Neutrophil (primary cell): ENCODE measurements around the gene ANKDD1A.
A peak's percentile ranks its signal among the peaks of the same experiment; 100 is the strongest.

Experiments used
- H3K27ac ChIP-seq: fragments of 200-600 bp; sonication (generic); 2 replicates; pipeline ENCODE4 v1.5.1; 2016; ENCODE audit warnings: mild to moderate bottlenecking, moderate library complexity
- H3K27me3 ChIP-seq: fragments of 200-600 bp; sonication (generic); 2 replicates; pipeline ENCODE4 v1.6.0; 2016; ENCODE audit warnings: mild to moderate bottlenecking
- H3K36me3 ChIP-seq: fragments of 200-600 bp; sonication (generic); 2 replicates; pipeline ENCODE4 v1.5.1; 2017
- H3K4me1 ChIP-seq, 2 experiments: fragments of 200-600 bp in 1 of 2; sonication (generic) in 1 of 2; 1 replicate in 1 of 2; 2 replicates in 1 of 2; pipeline versions ENCODE4 v1.5.1 to v1.6.1; 2013 to 2016; ENCODE audit warnings: low read depth in 1 of 2, low read length in 1 of 2, mild to moderate bottlenecking in 1 of 2, moderate library complexity in 1 of 2; ENCODE audit not compliant: control insufficient read depth in 1 of 2, insufficient read depth in 1 of 2
- H3K4me3 ChIP-seq, 2 experiments: fragments of 200-600 bp in 1 of 2; sonication (generic) in 1 of 2; 1 replicate in 1 of 2; 2 replicates in 1 of 2; pipeline ENCODE4 v1.5.1; 2013 to 2016; ENCODE audit warnings: low read depth in 1 of 2, low read length in 1 of 2, mild to moderate bottlenecking in 1 of 2, moderate library complexity in 1 of 2
- H3K9me3 ChIP-seq: fragments of 200-600 bp; sonication (generic); 2 replicates; pipeline ENCODE4 v1.5.1; 2016
- TF ChIP-seq, protein P1 (sequence below): fragments of 200-600 bp; sonication (generic); IDR thresholded peaks from 2 replicates; pipeline ENCODE4 v1.5.1; 2016; ENCODE audit warnings: antibody characterized with exemption

ANKDD1A gene

DNA sequence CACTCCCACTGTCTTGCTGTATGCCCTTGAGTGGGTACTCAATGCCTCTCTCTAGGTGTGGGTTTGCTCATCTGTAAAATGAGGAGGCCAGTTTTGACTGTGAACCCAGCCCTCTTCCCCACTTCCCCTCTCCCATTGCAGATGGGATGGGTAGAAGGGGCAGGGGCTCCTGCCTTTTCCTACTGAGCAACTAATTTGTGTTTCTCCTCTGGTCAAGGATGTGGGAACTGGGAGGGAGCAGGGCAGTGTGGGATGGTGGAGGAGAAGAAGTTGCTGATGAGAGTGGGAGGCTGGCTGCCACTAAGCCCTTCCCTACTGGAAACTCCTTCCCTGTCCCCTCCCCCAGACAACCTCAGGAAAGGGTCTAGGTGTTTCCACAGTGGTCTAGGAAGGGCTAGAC lies 20.1 kb upstream of the ANKDD1A start:
- H3K27me3 ChIP-seq = no peaks in the 10 kb centered on the region
- peak overlapping the region in 1 of 2 experiments; percentile 67 for H3K4me3 ChIP-seq
- H3K4me1 ChIP-seq = peaks cover 58 to 61% of the 10 kb centered on the region in 2 experiments
- peak overlapping the region; percentile 97 for H3K27ac ChIP-seq
- H3K9me3 ChIP-seq = no peaks in the 10 kb centered on the region
- H3K36me3 ChIP-seq = no peaks in the 10 kb centered on the region
- TF ChIP-seq, protein P1, sequence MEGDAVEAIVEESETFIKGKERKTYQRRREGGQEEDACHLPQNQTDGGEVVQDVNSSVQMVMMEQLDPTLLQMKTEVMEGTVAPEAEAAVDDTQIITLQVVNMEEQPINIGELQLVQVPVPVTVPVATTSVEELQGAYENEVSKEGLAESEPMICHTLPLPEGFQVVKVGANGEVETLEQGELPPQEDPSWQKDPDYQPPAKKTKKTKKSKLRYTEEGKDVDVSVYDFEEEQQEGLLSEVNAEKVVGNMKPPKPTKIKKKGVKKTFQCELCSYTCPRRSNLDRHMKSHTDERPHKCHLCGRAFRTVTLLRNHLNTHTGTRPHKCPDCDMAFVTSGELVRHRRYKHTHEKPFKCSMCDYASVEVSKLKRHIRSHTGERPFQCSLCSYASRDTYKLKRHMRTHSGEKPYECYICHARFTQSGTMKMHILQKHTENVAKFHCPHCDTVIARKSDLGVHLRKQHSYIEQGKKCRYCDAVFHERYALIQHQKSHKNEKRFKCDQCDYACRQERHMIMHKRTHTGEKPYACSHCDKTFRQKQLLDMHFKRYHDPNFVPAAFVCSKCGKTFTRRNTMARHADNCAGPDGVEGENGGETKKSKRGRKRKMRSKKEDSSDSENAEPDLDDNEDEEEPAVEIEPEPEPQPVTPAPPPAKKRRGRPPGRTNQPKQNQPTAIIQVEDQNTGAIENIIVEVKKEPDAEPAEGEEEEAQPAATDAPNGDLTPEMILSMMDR = no peak

DNA sequence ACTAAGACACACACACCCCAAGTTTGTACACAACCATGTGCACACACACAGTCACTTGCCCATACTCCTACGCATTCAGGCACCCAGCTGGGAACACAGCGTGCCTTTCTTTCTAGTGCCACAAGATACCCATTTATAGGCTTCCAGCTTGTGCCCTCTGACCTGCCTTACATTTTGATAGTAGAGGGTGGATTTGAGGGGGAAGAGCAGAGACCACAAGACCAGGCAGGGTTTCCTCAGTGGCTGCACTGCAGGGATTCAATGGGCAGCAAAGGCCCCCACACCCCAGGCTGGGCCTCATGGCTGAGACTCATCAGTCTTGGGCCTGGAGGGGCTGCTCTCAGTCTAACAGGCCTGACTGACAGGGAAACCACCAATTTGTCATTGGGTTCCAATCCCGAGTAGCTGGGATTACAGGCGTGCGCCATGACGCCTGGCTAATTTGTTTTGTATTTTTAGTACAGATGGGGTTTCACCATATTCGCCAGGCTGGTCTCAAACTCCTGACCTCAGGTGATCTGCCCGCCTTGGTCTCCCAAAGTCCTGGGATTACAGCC lies 18.8 kb upstream of the ANKDD1A start:
- peaks cover 72 to 73% of the 10 kb centered on the region in 2 experiments for H3K4me1 ChIP-seq

GRCh38 chr15:64893481-64894394 lies 18.0 kb upstream of the ANKDD1A start:
- H3K4me3 ChIP-seq = peak overlapping the region; percentile 62 to 67
- peaks cover 72 to 75% of the 10 kb centered on the region in 2 experiments for H3K4me1 ChIP-seq
- TF ChIP-seq, protein P1 = peak; percentile 31
- no peaks in the 10 kb centered on the region for H3K27me3 ChIP-seq
- no peaks in the 10 kb centered on the region for H3K36me3 ChIP-seq
- no peaks in the 10 kb centered on the region for H3K9me3 ChIP-seq
- peak overlapping the region; percentile 97 for H3K27ac ChIP-seq

More for the DNA sequence above, 18.8 kb upstream of the ANKDD1A start:
- Histone ChIP-seq H3K36me3 (no peaks in the 10 kb centered on the region), H3K27me3 (no peaks in the 10 kb centered on the region), H3K4me3 (peak overlapping the region; percentile 62 to 67), H3K27ac (peak overlapping the region; percentile 97), H3K9me3 (no peaks in the 10 kb centered on the region)
- TF ChIP-seq, protein P1 = no peak

- Histone ChIP-seq H3K4me3 (peak overlapping the region; percentile 62 to 67), H3K27me3 (no peaks in the 10 kb centered on the region), H3K36me3 (no peaks in the 10 kb centered on the region), H3K4me1 (peaks cover 72 to 75% of the 10 kb centered on the region in 2 experiments), H3K9me3 (no peaks in the 10 kb centered on the region), H3K27ac (peak overlapping the region; percentile 97)
- TF ChIP-seq, protein P1 = no peak
Observed at GRCh38 chr15:64894395-64895056, 17.2 kb upstream of the ANKDD1A start.

GRCh38 chr15:64895285-64896065 lies 16.2 kb upstream of the ANKDD1A start:
- Histone ChIP-seq H3K27me3 (no peaks in the 10 kb centered on the region), H3K4me1 (peaks cover 72 to 75% of the 10 kb centered on the region in 2 experiments), H3K36me3 (no peaks in the 10 kb centered on the region), H3K9me3 (no peaks in the 10 kb centered on the region), H3K27ac (peak overlapping the region; percentile 97), H3K4me3 (peak overlapping the region; percentile 62 to 67)
- TF ChIP-seq, protein P1 = no peak
